Motor neuron (in vitro differentiated cells): ENCODE data around the gene RARRES2. TPM values are rescaled to one million over a fixed set of nuclear protein-coding genes. Genes with fewer than 3 reads are reported as not detected.

ENCODE experiments used
- ATAC-seq, 8 experiments: fragments of 200-7000 bp; cut with Tn5 transposase; replicated peaks in 6 of 8; 2 replicates each; pipeline ENCODE4 v1.8.0; 2021; ENCODE audit warnings: mild to moderate bottlenecking in 8 of 8, moderate library complexity in 8 of 8
- H3K27ac ChIP-seq, 2 donors: fragments of 250-450 bp; sonication (Bioruptor Pico); 2 replicates each; pipeline ENCODE4 v1.9.0; 2021; ENCODE audit warnings: antibody characterized with exemption in 2 of 2, mild to moderate bottlenecking in 2 of 2, moderate library complexity in 1 of 2
- H3K4me1 ChIP-seq, 2 donors: fragments of 250-450 bp; sonication (Bioruptor Pico); replicated peaks in 1 of 2; 2 replicates each; pipeline ENCODE4 v1.6.1; 2021; ENCODE audit warnings: antibody characterized with exemption in 2 of 2, mild to moderate bottlenecking in 2 of 2, moderate library complexity in 1 of 2
- H3K4me3 ChIP-seq, 5 donors: fragments of 250-450 bp; sonication (Bioruptor Pico); 2 replicates each; pipeline ENCODE4 v1.9.0; 2021; ENCODE audit warnings: antibody characterized with exemption in 5 of 5, mild to moderate bottlenecking in 5 of 5, moderate library complexity in 4 of 5
- WGBS, 10 experiments: fragments of 450-650 bp; shearing (Covaris generic); methylation state at CpG; one replicate each; pipeline ENCODE4 v1.0.0; 2022; 5-methylcytosine and 5-hydroxymethylcytosine counted together
- in situ Hi-C, 9 experiments: fragments of 400-800 bp; cut with MboI; loops; one replicate each; pipeline ENCODE4 v1.15.0; 2021; ENCODE audit warnings: low sequenced_read_pairs in 9 of 9, low pct_unique_long_range_greater_than_20kb in 2 of 9; ENCODE audit not compliant: unreplicated experiment in 9 of 9
- total RNA-seq, 8 experiments: library from RNA; unstranded; fragments of 300-600 nt; gene quantifications; 2 replicates each; pipeline versions ENCODE4 v1.2.3 to v1.2.4, GENCODE V29; 2022

RARRES2 gene
- total RNA-seq, 8 experiments from 2014 or later: 0.35 to 83.5 (median 12.3) TPM

GRCh38 chr7:150356265-150356897 lies 15.0 kb upstream of the RARRES2 start:
- peaks cover 3% of the 10 kb centered on the region in 2 donors for H3K4me1 ChIP-seq
- no peak overlapping the region for H3K27ac ChIP-seq
- in situ Hi-C loops: no loop called here
- H3K4me3 ChIP-seq: no peak overlapping the region
- WGBS, 10 experiments: 6 to 68% (median 21%) methylated on average over 1 to 5 of the region's 6 CpGs
- peak in 2 of 8 experiments; percentile 24 to 51 for ATAC-seq

- Histone ChIP-seq H3K4me3 (no peak overlapping the region), H3K4me1 (no peaks in the 10 kb centered on the region), H3K27ac (no peak overlapping the region)
- 17 to 100% (median 59%) methylated on average over 1 of the region's 1 CpG; no CpG with 5 or more reads in 4 of the 10 experiments for WGBS, 10 experiments
- ATAC-seq: no peak
- in situ Hi-C loops: no loop called here
These were observed 14.2 kb upstream of the RARRES2 start for GRCh38 chr7:150355666-150356059.

GRCh38 chr7:150351587-150352194 lies 10.3 kb upstream of the RARRES2 start:
- H3K27ac ChIP-seq: no peak overlapping the region
- no peak overlapping the region for H3K4me3 ChIP-seq
- H3K4me1 ChIP-seq: no peaks in the 10 kb centered on the region
- in situ Hi-C loops: no loop called here
- WGBS, 10 experiments: 6 to 82% (median 66%) methylated on average over 2 to 8 of the region's 8 CpGs
- ATAC-seq: peak in 3 of 8 experiments; percentile 24 to 90 (median 77)

GRCh38 chr7:150346922-150347321 lies 5.5 kb upstream of the RARRES2 start:
- WGBS, 10 experiments: 40 to 87% methylated on average over 1 to 3 of the region's 5 CpGs; no CpG with 5 or more reads in 8 of the 10 experiments
- in situ Hi-C loops: no loop called here
- H3K27ac ChIP-seq: no peak overlapping the region
- H3K4me3 ChIP-seq: no peak overlapping the region
- peaks cover 0 to 3% of the 10 kb centered on the region in 2 donors for H3K4me1 ChIP-seq
- ATAC-seq: no peak

DNA sequence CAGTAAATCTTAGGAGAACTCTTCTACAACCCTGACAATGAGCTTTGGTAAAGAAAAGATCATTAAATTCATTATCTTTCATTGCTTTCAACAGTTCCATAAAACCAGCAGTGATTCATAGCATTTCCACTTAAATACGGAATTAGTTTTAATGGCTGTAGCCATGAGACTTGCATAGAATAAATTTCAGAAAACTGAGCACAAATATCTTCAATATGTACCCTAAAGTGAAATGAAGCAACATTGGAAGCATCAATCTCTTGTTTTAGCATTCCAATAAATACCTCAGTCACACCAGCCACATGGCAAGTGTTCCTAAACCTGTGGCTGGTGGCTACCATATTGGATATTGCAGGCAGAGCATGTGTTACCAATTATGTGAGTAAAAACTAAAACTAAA lies 3.6 kb upstream of the RARRES2 start:
- H3K27ac ChIP-seq: no peak overlapping the region
- no peak for ATAC-seq
- 0 to 100% (median 88%) methylated on average over 1 of the region's 1 CpG; no CpG with 5 or more reads in 3 of the 10 experiments for WGBS, 10 experiments
- H3K4me3 ChIP-seq: no peak overlapping the region
- in situ Hi-C loops: no loop called here
- peaks cover 14 to 20% of the 10 kb centered on the region in 2 donors for H3K4me1 ChIP-seq

DNA sequence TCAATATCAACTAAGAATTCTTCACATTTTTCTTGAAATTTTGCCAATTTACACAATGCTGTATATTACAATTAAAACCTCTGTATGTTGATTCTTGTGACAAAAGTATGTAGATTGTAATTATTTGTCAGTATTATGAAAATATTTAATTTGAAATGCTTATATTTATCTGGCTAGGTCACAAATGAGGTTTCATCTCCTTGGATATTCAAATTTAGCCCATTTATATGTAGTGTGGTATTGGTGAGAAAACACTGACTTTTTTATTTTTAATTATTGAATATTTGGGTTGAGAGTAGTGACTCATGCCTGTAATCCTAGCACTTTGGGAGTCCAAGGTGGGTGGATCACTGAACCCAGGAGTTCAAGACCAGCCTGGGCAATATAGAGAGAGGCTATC lies 2.9 kb upstream of the RARRES2 start:
- H3K4me1 ChIP-seq: peaks cover 19 to 23% of the 10 kb centered on the region in 2 donors
- in situ Hi-C loops: no loop called here
- H3K4me3 ChIP-seq: no peak overlapping the region
- H3K27ac ChIP-seq: no peak overlapping the region
- ATAC-seq: no peak

DNA sequence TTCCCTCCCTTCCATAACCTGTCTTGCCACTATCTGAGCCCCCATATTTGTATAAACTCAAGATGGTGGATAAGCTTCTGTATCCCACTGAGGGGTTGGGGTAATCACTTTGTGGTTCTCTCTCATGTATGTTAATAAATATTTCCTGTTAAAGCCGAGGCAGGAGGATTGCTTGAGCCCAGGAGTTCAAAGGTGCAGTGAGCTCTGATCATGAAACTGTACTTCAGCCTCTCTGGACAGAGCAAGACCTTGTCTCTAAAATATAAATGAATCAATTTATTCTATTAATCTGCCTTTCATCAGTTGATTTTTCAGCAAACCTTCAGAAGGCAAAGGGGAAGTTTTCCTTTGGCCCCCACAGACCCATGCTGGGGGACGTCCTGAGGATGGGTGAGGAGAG lies 1.8 kb upstream of the RARRES2 start:
- in situ Hi-C loops: no loop called here
- H3K27ac ChIP-seq: no peak overlapping the region
- WGBS, 10 experiments: 10 to 83% (median 63%) methylated on average over 1 of the region's 2 CpGs; no CpG with 5 or more reads in 7 of the 10 experiments
- no peak overlapping the region for H3K4me3 ChIP-seq
- H3K4me1 ChIP-seq: peaks cover 23 to 25% of the 10 kb centered on the region in 2 donors
- ATAC-seq: no peak

GRCh38 chr7:150342121-150342408 lies 636 bp upstream of the RARRES2 start:
- in situ Hi-C loops: no loop called here
- Histone ChIP-seq H3K27ac (peak overlapping the region in 1 of 2 donors; percentile 79), H3K4me1 (peaks cover 29 to 34% of the 10 kb centered on the region in 2 donors), H3K4me3 (peak overlapping the region in 1 of 5 donors; percentile 12)
- ATAC-seq: peak in 1 of 8 experiments; percentile 18
- 62 to 90% (median 87%) methylated on average over 1 to 6 of the region's 9 CpGs; no CpG with 5 or more reads in 3 of the 10 experiments for WGBS, 10 experiments

DNA sequence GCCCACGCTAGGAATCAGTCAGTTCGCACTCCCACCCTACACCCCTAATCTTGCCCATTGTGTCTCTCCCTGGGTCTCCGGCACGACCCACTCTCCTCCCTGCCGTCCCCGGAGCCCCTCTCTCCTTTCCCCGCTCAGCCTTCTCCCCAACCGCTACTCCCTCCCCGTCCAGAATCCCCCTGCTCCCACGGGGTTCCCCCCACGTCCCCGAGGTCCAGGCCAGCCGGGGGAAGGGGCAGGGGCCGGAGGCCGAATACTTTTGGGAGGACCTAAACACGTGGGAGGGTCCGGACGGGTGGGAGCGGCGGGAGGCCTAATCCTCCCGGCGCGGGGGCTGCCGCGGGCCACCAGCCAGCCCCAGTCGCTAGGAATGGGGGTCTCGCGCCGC lies 560 bp downstream of the RARRES2 start:
- peak overlapping the region in 4 of 5 donors; percentile 10 to 22 (median 20) for H3K4me3 ChIP-seq
- peaks cover 31 to 35% of the 10 kb centered on the region in 2 donors for H3K4me1 ChIP-seq
- in situ Hi-C loops: no loop called here
- H3K27ac ChIP-seq: no peak overlapping the region
- ATAC-seq: peak in 3 of 8 experiments; percentile 1 to 2 (median 1)
- no CpG with 5 or more reads among the region's 29 CpGs for WGBS, 10 experiments

DNA sequence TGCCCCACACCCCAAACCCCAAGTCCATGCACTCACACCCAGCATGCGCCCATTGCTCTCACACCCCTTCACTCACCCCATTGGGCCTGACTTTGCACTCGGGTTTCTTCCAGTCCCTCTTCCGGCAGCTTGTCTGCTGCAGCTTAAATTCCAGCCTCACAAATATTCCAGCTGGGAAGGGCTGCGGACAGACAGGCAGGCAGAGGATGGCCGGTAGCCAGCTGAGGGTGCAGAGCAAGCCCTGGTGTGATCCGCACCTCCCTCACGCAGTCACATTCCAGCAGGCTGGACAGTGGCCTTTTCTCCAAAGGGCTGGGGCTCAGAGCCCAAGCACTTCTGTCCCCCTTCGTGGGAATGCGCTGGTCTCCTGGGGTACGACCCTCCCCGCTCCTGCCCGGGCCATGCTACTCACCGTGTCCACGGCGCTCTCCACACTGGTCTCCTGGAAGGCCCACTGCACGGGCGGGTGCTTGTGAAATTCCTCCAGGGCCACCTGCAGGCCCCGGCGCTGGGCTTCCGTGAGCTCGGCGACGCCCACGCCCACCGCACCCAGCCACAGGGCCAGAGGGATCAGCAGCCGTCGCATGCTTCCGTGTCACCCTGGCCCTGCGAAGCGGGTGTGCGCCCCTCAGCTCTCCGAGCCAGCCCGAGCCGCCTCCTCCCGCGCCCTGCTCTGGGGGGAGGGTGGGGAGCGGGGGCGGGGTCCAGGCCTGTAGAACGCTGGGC lies 1.2 kb downstream of the RARRES2 start:
- H3K4me3 ChIP-seq: peak overlapping the region in 2 of 5 donors; percentile 18 to 22
- H3K4me1 ChIP-seq: peaks cover 38 to 42% of the 10 kb centered on the region in 2 donors
- peak; percentile 35 to 69 (median 44) for ATAC-seq
- H3K27ac ChIP-seq: no peak overlapping the region
- 7 to 60% (median 32%) methylated on average over 2 to 4 of the region's 39 CpGs; no CpG with 5 or more reads in 6 of the 10 experiments for WGBS, 10 experiments
- in situ Hi-C loops: no loop called here

DNA sequence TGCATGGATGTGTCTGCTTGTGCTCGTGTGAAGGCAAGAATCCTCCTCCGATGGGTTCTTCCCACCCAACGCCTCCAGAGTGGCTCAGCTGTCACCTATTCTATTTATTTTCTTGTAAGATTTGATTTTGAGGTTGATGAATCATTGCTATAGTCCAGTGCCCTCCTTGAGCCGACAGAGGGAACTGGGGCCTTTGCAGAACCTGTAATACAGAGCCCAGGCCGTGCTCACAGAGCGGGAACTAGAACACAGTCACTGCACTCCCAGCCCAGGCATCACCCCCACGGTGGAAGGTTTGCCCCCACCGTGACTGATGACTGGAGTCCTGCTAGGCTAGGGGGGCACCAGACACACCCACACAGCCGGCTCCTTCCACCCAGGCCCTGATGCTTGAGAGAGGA lies 2.0 kb downstream of the RARRES2 start:
- H3K4me3 ChIP-seq: no peak overlapping the region

GRCh38 chr7:150338166-150338829 lies 3.1 kb downstream of the RARRES2 start:
- WGBS, 10 experiments: 0 to 60% (median 57%) methylated on average over 1 to 4 of the region's 11 CpGs; no CpG with 5 or more reads in 7 of the 10 experiments
- ATAC-seq: no peak
- Histone ChIP-seq H3K27ac (no peak overlapping the region), H3K4me1 (peaks cover 42 to 44% of the 10 kb centered on the region in 2 donors), H3K4me3 (no peak overlapping the region)
- in situ Hi-C loops: no loop called here

More for the DNA sequence above, 2.0 kb downstream of the RARRES2 start:
- Histone ChIP-seq H3K27ac (no peak overlapping the region), H3K4me1 (peaks cover 42 to 44% of the 10 kb centered on the region in 2 donors)
- in situ Hi-C loops: no loop called here
- WGBS, 10 experiments: 70 to 100% (median 84%) methylated on average over 1 to 6 of the region's 9 CpGs; no CpG with 5 or more reads in 5 of the 10 experiments
- peak in 2 of 8 experiments; percentile 5 to 8 for ATAC-seq

- ATAC-seq: peak in 5 of 8 experiments; percentile 17 to 37 (median 20)
- in situ Hi-C loops: no loop called here
- 40 to 83% (median 78%) methylated on average over 1 to 2 of the region's 6 CpGs; no CpG with 5 or more reads in 6 of the 10 experiments for WGBS, 10 experiments
- Histone ChIP-seq H3K27ac (no peak overlapping the region), H3K4me1 (peaks cover 42 to 44% of the 10 kb centered on the region in 2 donors), H3K4me3 (no peak overlapping the region)
These were observed 3.8 kb downstream of the RARRES2 start for GRCh38 chr7:150337659-150338081.
